Astrocyte (in vitro differentiated cells and primary cell): Measurements from ENCODE around the gene RDM1. TPM values are rescaled to one million over a fixed set of nuclear protein-coding genes. Genes with fewer than 3 reads are reported as not detected.

ENCODE experiments used
- DNase-seq: peaks from one replicate; pipeline ENCODE4 v3.0.0-alpha.2; 2010; ENCODE audit warnings: low read depth
- FAIRE-seq: peaks from 2 replicates; lab custom pipeline; 2011; peaks lifted over from hg19 to GRCh38; lab: Jason Lieb, UNC
- H2AFZ ChIP-seq: 2 replicates; pipeline ENCODE4 v1.6.0; 2012; ENCODE audit warnings: low read depth, low read length, inconsistent platforms
- H3K27ac ChIP-seq: 2 replicates; pipeline ENCODE4 v1.5.1; 2011; ENCODE audit warnings: low read depth, low read length, inconsistent platforms
- H3K27me3 ChIP-seq: 2 replicates; pipeline ENCODE4 v1.6.0; 2011; ENCODE audit warnings: low read length, inconsistent platforms; ENCODE audit not compliant: insufficient read depth
- H3K36me3 ChIP-seq: 2 replicates; pipeline ENCODE4 v1.5.1; 2011; ENCODE audit warnings: low read length, inconsistent platforms; ENCODE audit not compliant: insufficient read depth
- H3K4me1 ChIP-seq: 2 replicates; pipeline ENCODE4 v1.5.1; 2011; ENCODE audit warnings: low read length, inconsistent platforms; ENCODE audit not compliant: insufficient read depth
- H3K4me2 ChIP-seq: 2 replicates; pipeline ENCODE4 v1.6.0; 2012; ENCODE audit warnings: low read length, inconsistent platforms
- H3K4me3 ChIP-seq: 2 replicates; pipeline ENCODE4 v1.5.1; 2011; ENCODE audit warnings: low read depth, mild to moderate bottlenecking, low read length, inconsistent platforms; ENCODE audit not compliant: insufficient read depth
- H3K79me2 ChIP-seq: 2 replicates; pipeline ENCODE4 v1.6.0; 2012; ENCODE audit warnings: mild to moderate bottlenecking, low read length, inconsistent platforms; ENCODE audit not compliant: insufficient read depth
- H3K9ac ChIP-seq: 2 replicates; pipeline ENCODE4 v1.6.0; 2012; ENCODE audit warnings: mild to moderate bottlenecking, low read length, inconsistent platforms
- H3K9me3 ChIP-seq: 2 replicates; pipeline ENCODE4 v1.5.1; 2012; ENCODE audit warnings: low read depth, mild to moderate bottlenecking, low read length, inconsistent platforms; ENCODE audit not compliant: insufficient read depth
- H4K20me1 ChIP-seq: 2 replicates; pipeline ENCODE4 v1.6.0; 2012; ENCODE audit warnings: low read length, inconsistent platforms; ENCODE audit not compliant: insufficient read depth
- H3K27ac Mint-ChIP-seq: one replicate; pipeline ENCODE4 v1.8.0; 2021; ENCODE audit warnings: mild to moderate bottlenecking, mixed read lengths; ENCODE audit not compliant: unreplicated experiment
- H3K27me3 Mint-ChIP-seq: one replicate; pipeline ENCODE4 v1.8.0; 2021; ENCODE audit warnings: low read depth, mixed read lengths; ENCODE audit not compliant: unreplicated experiment
- H3K36me3 Mint-ChIP-seq: one replicate; pipeline ENCODE4 v1.8.0; 2021; ENCODE audit warnings: low read depth, mixed read lengths; ENCODE audit not compliant: unreplicated experiment
- H3K4me1 Mint-ChIP-seq: one replicate; pipeline ENCODE4 v1.8.0; 2021; ENCODE audit warnings: low read depth, mixed read lengths; ENCODE audit not compliant: unreplicated experiment
- H3K4me3 Mint-ChIP-seq: one replicate; pipeline ENCODE4 v1.8.0; 2021; ENCODE audit warnings: mild to moderate bottlenecking, moderate library complexity, mixed read lengths; ENCODE audit not compliant: unreplicated experiment
- H3K9me3 Mint-ChIP-seq: one replicate; pipeline ENCODE4 v1.8.0; 2021; ENCODE audit warnings: mild to moderate bottlenecking, mixed read lengths; ENCODE audit not compliant: unreplicated experiment
- CTCF ChIP-seq: IDR thresholded peaks from 2 replicates; pipeline ENCODE4 v1.5.1; 2011; ENCODE audit warnings: low read depth, mild to moderate bottlenecking, inconsistent platforms, low read length, moderate library complexity; ENCODE audit not compliant: insufficient read depth
- EZH2 ChIP-seq: IDR thresholded peaks from 2 replicates; pipeline ENCODE4 v1.6.1; 2012; ENCODE audit warnings: mild to moderate bottlenecking, low read length, inconsistent platforms; ENCODE audit not compliant: insufficient read depth
- total RNA-seq: library from RNA; stranded (reverse); gene quantifications from 2 replicates; pipeline ENCODE4 v1.2.1, GENCODE V29; 2021

The RDM1 gene
- total RNA-seq, 1 donor from 2014 or later = not detected

GRCh38 chr17:35972535-35972934 lies 42.0 kb upstream of the RDM1 start:
- peaks cover 8% of the 10 kb centered on the region for H3K4me1 Mint-ChIP-seq
- H3K27ac ChIP-seq = no peak overlapping the region
- H3K4me2 ChIP-seq = no peak overlapping the region
- no peaks in the 10 kb centered on the region for H3K79me2 ChIP-seq
- H3K9ac ChIP-seq = no peak overlapping the region
- H2AFZ ChIP-seq = no peak overlapping the region
- H3K4me3 ChIP-seq = no peak overlapping the region
- no peaks in the 10 kb centered on the region for H3K4me1 ChIP-seq
- no peak for FAIRE-seq
- H4K20me1 ChIP-seq = no peaks in the 10 kb centered on the region
- H3K36me3 Mint-ChIP-seq = no peaks in the 10 kb centered on the region
- TF ChIP-seq EZH2 = no peak
- no peak for TF ChIP-seq CTCF
- peaks cover 3% of the 10 kb centered on the region for H3K27me3 ChIP-seq
- no peaks in the 10 kb centered on the region for H3K9me3 ChIP-seq
- DNase-seq = no peak
- H3K27ac Mint-ChIP-seq = no peak overlapping the region
- H3K4me3 Mint-ChIP-seq = no peak overlapping the region
- H3K27me3 Mint-ChIP-seq = peaks cover 10% of the 10 kb centered on the region
- no peaks in the 10 kb centered on the region for H3K36me3 ChIP-seq
- H3K9me3 Mint-ChIP-seq = no peaks in the 10 kb centered on the region

GRCh38 chr17:35972066-35972465 lies 41.5 kb upstream of the RDM1 start:
- no peaks in the 10 kb centered on the region for H3K79me2 ChIP-seq
- H4K20me1 ChIP-seq = no peaks in the 10 kb centered on the region
- Mint-ChIP-seq H3K27ac (no peak overlapping the region), H3K9me3 (no peaks in the 10 kb centered on the region), H3K4me1 (peaks cover 8% of the 10 kb centered on the region), H3K27me3 (peaks cover 10% of the 10 kb centered on the region), H3K4me3 (no peak overlapping the region), H3K36me3 (no peaks in the 10 kb centered on the region)
- no peak overlapping the region for H3K9ac ChIP-seq
- H3K4me1 ChIP-seq = no peaks in the 10 kb centered on the region
- no peak overlapping the region for H2AFZ ChIP-seq
- H3K4me2 ChIP-seq = no peak overlapping the region
- TF ChIP-seq EZH2 = no peak
- no peak for TF ChIP-seq CTCF
- peaks cover 3% of the 10 kb centered on the region for H3K27me3 ChIP-seq
- H3K36me3 ChIP-seq = no peaks in the 10 kb centered on the region
- H3K4me3 ChIP-seq = no peak overlapping the region
- no peak overlapping the region for H3K27ac ChIP-seq
- FAIRE-seq (no peak), DNase-seq (no peak)
- H3K9me3 ChIP-seq = no peaks in the 10 kb centered on the region

- DNase-seq = peak; percentile 34
- TF ChIP-seq CTCF (peak; percentile 86), EZH2 (no peak)
- H3K27ac ChIP-seq = no peak overlapping the region
- no peaks in the 10 kb centered on the region for H3K36me3 ChIP-seq
- no peak for FAIRE-seq
- Mint-ChIP-seq H3K36me3 (no peaks in the 10 kb centered on the region), H3K27ac (no peak overlapping the region), H3K4me1 (peaks cover 8% of the 10 kb centered on the region), H3K4me3 (no peak overlapping the region), H3K27me3 (peaks cover 10% of the 10 kb centered on the region), H3K9me3 (no peaks in the 10 kb centered on the region)
- H3K4me3 ChIP-seq = no peak overlapping the region
- H3K4me1 ChIP-seq = no peaks in the 10 kb centered on the region
- H3K27me3 ChIP-seq = peaks cover 3% of the 10 kb centered on the region
- H3K9me3 ChIP-seq = no peaks in the 10 kb centered on the region
- no peaks in the 10 kb centered on the region for H4K20me1 ChIP-seq
- H3K4me2 ChIP-seq = no peak overlapping the region
- H3K9ac ChIP-seq = no peak overlapping the region
- H2AFZ ChIP-seq = no peak overlapping the region
- no peaks in the 10 kb centered on the region for H3K79me2 ChIP-seq
Measured at GRCh38 chr17:35969558-35970380, 39.2 kb upstream of the RDM1 start.
